ENCODE results near the gene CAMTA1. TPM values are rescaled to one million over a fixed set of nuclear protein-coding genes. Genes with fewer than 3 reads are reported as not detected.

The CAMTA1 gene
- total RNA-seq, 1 experiment from 2014 or later: 85.2 TPM

DNA sequence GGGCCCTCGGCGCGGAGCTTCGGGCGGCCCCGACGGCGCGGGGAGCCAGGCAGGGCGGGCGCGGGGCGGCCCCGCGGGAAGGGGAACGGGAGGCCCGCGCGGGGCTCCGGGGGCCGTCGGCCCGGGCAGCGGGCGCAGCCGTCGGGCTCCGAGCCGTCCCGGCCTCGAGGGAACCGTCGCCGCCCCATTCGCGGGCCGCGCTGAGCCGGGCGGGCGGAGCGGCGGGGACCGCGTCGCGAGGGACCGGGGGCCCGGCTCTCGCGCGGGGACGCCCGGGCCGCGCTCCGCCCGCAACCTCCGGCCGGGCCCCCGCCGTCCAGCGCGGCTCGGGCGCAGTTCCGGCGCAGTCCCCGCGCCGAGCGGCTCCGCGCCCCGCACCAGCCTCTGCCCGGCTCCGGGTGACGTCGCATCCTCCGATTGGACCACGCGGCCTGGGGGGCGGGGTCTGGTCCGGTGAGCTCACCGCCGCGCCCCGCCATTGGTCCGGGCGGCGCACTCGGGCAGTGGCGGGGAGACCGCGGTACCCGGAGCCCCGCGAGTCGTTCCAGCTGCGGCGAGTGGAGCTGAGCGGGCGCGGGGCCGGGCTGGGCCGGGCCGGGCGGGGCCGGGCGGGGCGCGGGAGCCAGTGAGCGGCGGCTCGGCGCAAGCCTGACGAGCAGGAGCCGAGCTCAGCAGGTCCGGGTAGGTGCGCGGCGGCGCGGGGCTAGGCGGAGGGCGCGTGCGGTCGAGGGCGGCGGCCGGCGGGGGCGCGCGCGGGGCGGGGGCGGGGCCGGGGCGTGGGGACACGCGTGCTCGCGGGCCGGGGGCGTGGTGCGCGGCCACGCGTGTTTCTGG lies 919.2 kb downstream of the CAMTA1 start:
- CTCF ChIA-PET: interaction anchor here (0.6 kb wide), 2 partner anchors 706 to 1299 kb away, joined by 3 to 8 read pairs; no protein-coding TSS in a partner anchor
- peak; percentile 94 for DNase-seq (ENCODE audit: low spot score)
- intact Hi-C loops (cut with micrococcal nuclease; ENCODE audit: unreplicated experiment): no loop called here
- Histone ChIP-seq H3K36me3 (ENCODE audit: insufficient read depth, low read length, poor library complexity, severe bottlenecking) (no peaks in the 10 kb centered on the region), H3K27ac (ENCODE audit: low read depth, low read length, poor library complexity, severe bottlenecking) (no peak overlapping the region), H3K4me1 (ENCODE audit: insufficient read depth, low read length, poor library complexity, severe bottlenecking) (no peaks in the 10 kb centered on the region), H3K4me3 (ENCODE audit: low read depth, low read length, poor library complexity, severe bottlenecking) (peak overlapping the region; percentile 32), H3K27me3 (replicated peaks; ENCODE audit: insufficient read depth, low read depth, low read length, poor library complexity) (peaks cover 85% of the 10 kb centered on the region), H3K9me3 (ENCODE audit: low read depth, low read length, poor library complexity, severe bottlenecking) (no peaks in the 10 kb centered on the region)
- no TSS peak for BruUV-seq (replicated peaks)
- POLR2A ChIA-PET (ENCODE audit: low non-redundant PET): interaction anchor here (0.6 kb wide), 1 partner anchor 271 kb away, joined by 4 read pairs; no protein-coding TSS in a partner anchor
- no peak for TF ChIP-seq EZH2 (IDR thresholded peaks at IDR 0.05; ENCODE audit: borderline replicate concordance, low read depth, low read length, poor library complexity, severe bottlenecking)
- TF ChIP-seq, protein P1, sequence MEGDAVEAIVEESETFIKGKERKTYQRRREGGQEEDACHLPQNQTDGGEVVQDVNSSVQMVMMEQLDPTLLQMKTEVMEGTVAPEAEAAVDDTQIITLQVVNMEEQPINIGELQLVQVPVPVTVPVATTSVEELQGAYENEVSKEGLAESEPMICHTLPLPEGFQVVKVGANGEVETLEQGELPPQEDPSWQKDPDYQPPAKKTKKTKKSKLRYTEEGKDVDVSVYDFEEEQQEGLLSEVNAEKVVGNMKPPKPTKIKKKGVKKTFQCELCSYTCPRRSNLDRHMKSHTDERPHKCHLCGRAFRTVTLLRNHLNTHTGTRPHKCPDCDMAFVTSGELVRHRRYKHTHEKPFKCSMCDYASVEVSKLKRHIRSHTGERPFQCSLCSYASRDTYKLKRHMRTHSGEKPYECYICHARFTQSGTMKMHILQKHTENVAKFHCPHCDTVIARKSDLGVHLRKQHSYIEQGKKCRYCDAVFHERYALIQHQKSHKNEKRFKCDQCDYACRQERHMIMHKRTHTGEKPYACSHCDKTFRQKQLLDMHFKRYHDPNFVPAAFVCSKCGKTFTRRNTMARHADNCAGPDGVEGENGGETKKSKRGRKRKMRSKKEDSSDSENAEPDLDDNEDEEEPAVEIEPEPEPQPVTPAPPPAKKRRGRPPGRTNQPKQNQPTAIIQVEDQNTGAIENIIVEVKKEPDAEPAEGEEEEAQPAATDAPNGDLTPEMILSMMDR (conservative IDR thresholded peaks at IDR 0.05; ENCODE audit: low read depth, low read length): no peak

- BruUV-seq (replicated peaks): no TSS peak
- DNase-seq (ENCODE audit: low spot score): no peak
- peak overlapping the region; percentile 26 for H3K4me3 ChIP-seq (ENCODE audit: low read depth, low read length, poor library complexity, severe bottlenecking)
- peaks cover 84% of the 10 kb centered on the region for H3K27me3 ChIP-seq (replicated peaks; ENCODE audit: insufficient read depth, low read depth, low read length, poor library complexity)
- H3K36me3 ChIP-seq (ENCODE audit: insufficient read depth, low read length, poor library complexity, severe bottlenecking): no peaks in the 10 kb centered on the region
- ChIA-PET POLR2A (ENCODE audit: low non-redundant PET) (no interaction called here), CTCF (interaction anchor here (0.6 kb wide), 1 partner anchor 705 kb away, joined by 8 read pairs; no protein-coding TSS in a partner anchor)
- H3K4me1 ChIP-seq (ENCODE audit: insufficient read depth, low read length, poor library complexity, severe bottlenecking): no peaks in the 10 kb centered on the region
- intact Hi-C loops (cut with micrococcal nuclease; ENCODE audit: unreplicated experiment): no loop called here
- H3K27ac ChIP-seq (ENCODE audit: low read depth, low read length, poor library complexity, severe bottlenecking): no peak overlapping the region
- H3K9me3 ChIP-seq (ENCODE audit: low read depth, low read length, poor library complexity, severe bottlenecking): no peaks in the 10 kb centered on the region
- TF ChIP-seq, protein P1 (conservative IDR thresholded peaks at IDR 0.05; ENCODE audit: low read depth, low read length): no peak
- peak; percentile 93 for TF ChIP-seq EZH2 (IDR thresholded peaks at IDR 0.05; ENCODE audit: borderline replicate concordance, low read depth, low read length, poor library complexity, severe bottlenecking)
These were observed 920.0 kb downstream of the CAMTA1 start for GRCh38 chr1:7705048-7705907.

DNA sequence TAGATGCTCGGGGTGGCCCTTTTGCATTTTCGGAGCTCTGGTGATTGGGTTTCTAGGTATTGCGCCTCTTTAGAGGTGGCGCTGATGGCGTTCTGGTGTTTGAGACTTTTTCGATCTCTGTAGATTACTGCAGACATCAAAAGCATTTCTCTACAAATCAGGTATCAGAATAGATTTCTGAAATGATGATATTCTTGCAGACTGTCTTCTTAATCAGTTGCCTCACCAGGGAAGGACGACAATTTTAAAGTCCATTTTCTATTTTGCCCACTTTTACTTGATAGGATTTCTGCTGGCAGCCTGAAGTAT lies 920.6 kb downstream of the CAMTA1 start:
- no TSS peak for BruUV-seq (replicated peaks)
- peaks cover 79% of the 10 kb centered on the region for H3K27me3 ChIP-seq (replicated peaks; ENCODE audit: insufficient read depth, low read depth, low read length, poor library complexity)
- H3K36me3 ChIP-seq (ENCODE audit: insufficient read depth, low read length, poor library complexity, severe bottlenecking): no peaks in the 10 kb centered on the region
- ChIA-PET POLR2A (ENCODE audit: low non-redundant PET) (no interaction called here), CTCF (no interaction called here)
- intact Hi-C loops (cut with micrococcal nuclease; ENCODE audit: unreplicated experiment): no loop called here
- H3K9me3 ChIP-seq (ENCODE audit: low read depth, low read length, poor library complexity, severe bottlenecking): no peaks in the 10 kb centered on the region
- H3K4me3 ChIP-seq (ENCODE audit: low read depth, low read length, poor library complexity, severe bottlenecking): no peak overlapping the region
- H3K4me1 ChIP-seq (ENCODE audit: insufficient read depth, low read length, poor library complexity, severe bottlenecking): no peaks in the 10 kb centered on the region
- no peak overlapping the region for H3K27ac ChIP-seq (ENCODE audit: low read depth, low read length, poor library complexity, severe bottlenecking)
- TF ChIP-seq, protein P1 (conservative IDR thresholded peaks at IDR 0.05; ENCODE audit: low read depth, low read length): no peak
- peak; percentile 78 for TF ChIP-seq EZH2 (IDR thresholded peaks at IDR 0.05; ENCODE audit: borderline replicate concordance, low read depth, low read length, poor library complexity, severe bottlenecking)
- DNase-seq (ENCODE audit: low spot score): no peak

All from A673 (cell line).